NB4 (cell line): ENCODE data around the gene BCL7C.
"Not testable (repeated sequence)": the region's sequence is repeated elsewhere in the genome, so short reads cannot be mapped to it uniquely, and the experiment has no call there.

Source experiments
- DNase-seq: peaks from one replicate; pipeline ENCODE4 v3.0.0; 2010; ENCODE audit warnings: low read depth
- H3K4me3 ChIP-seq: one replicate; pipeline ENCODE4 v1.5.1; 2011; ENCODE audit warnings: mild to moderate bottlenecking, low read depth, low read length, moderate library complexity
- CTCF ChIP-seq: IDR thresholded peaks from one replicate; pipeline ENCODE4 v1.5.1; 2012; ENCODE audit warnings: low read depth, low read length
- MYC ChIP-seq: IDR thresholded peaks from 2 replicates; pipeline ENCODE4 v1.6.1; 2011; ENCODE audit warnings: low read depth, low read length
- POLR2A ChIP-seq: IDR thresholded peaks from 2 replicates; pipeline ENCODE4 v1.6.1; 2011; ENCODE audit warnings: mild to moderate bottlenecking; ENCODE audit not compliant: insufficient read length; ENCODE audit errors: extremely low read depth
- TF ChIP-seq, protein P1 (sequence below): IDR thresholded peaks from 2 replicates; pipeline ENCODE4 v1.6.1; 2011; ENCODE audit warnings: low read depth, low read length

BCL7C gene

DNA sequence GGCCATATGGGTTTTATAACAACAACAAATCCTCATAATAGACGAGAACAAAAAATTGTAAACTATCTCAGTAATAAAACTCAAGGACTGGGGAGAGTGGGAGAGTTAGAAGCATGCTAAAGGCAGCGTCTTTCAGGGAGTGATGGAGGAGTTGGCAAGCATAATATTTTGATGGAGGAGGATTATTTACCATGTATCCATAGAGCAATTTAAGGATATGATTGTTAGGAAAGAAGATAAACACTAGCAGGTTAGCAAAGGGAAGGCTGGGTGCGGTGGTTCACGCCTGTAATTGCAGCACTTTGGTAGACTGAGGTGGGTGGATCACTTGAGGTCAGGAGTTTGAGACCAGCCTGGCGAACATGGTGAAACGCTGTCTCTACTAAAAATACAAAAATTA lies 27.8 kb downstream of the BCL7C start:
- no peak overlapping the region for H3K4me3 ChIP-seq
- TF ChIP-seq MYC (no peak), POLR2A (no peak), CTCF (no peak)
- TF ChIP-seq, protein P1, sequence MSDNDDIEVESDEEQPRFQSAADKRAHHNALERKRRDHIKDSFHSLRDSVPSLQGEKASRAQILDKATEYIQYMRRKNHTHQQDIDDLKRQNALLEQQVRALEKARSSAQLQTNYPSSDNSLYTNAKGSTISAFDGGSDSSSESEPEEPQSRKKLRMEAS = no peak
- DNase-seq = no peak

- DNase-seq, H3K4me3 ChIP-seq: not testable (repeated sequence)
Observed at GRCh38 chr16:30863178-30863577, 30.7 kb downstream of the BCL7C start.

DNA sequence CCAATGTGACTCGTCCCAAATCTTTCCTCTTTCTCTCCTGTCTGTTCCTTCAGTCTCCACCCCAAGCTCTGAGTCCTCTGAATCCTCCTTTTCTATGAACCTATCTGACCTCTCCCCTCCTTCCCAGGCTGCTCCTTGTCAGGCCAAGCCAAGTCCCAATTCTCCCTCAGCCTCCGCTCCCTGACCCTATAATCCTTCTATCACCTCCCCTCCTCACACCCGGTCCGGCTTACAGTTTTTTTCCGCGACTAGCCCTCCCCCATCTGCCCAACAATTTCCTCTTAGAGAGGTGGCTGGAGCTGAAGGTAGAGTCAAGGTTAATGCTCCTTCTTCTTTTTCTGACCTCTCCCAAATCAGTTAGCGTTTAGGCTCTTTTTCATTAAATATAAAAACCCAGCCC lies 33.1 kb downstream of the BCL7C start:
- not testable (repeated sequence) for H3K4me3 ChIP-seq

GRCh38 chr16:30858829-30859423 lies 35.0 kb downstream of the BCL7C start:
- DNase-seq = no peak
- TF ChIP-seq MYC (no peak), CTCF (no peak), POLR2A (no peak)
- TF ChIP-seq, protein P1 = no peak

More for the DNA sequence above, 33.1 kb downstream of the BCL7C start:
- DNase-seq = not testable (repeated sequence)

GRCh38 chr16:30858111-30858495 lies 35.8 kb downstream of the BCL7C start:
- DNase-seq = no peak
- no peak overlapping the region for H3K4me3 ChIP-seq
- TF ChIP-seq POLR2A (no peak), MYC (no peak), CTCF (no peak)
- TF ChIP-seq, protein P1 = no peak

More at GRCh38 chr16:30858829-30859423, 35.0 kb downstream of the BCL7C start:
- no peak overlapping the region for H3K4me3 ChIP-seq

GRCh38 chr16:30853758-30854157 lies 40.1 kb downstream of the BCL7C start:
- TF ChIP-seq CTCF (no peak), POLR2A (no peak), MYC (no peak)
- TF ChIP-seq, protein P1 = no peak
- H3K4me3 ChIP-seq = no peak overlapping the region
- no peak for DNase-seq

DNA sequence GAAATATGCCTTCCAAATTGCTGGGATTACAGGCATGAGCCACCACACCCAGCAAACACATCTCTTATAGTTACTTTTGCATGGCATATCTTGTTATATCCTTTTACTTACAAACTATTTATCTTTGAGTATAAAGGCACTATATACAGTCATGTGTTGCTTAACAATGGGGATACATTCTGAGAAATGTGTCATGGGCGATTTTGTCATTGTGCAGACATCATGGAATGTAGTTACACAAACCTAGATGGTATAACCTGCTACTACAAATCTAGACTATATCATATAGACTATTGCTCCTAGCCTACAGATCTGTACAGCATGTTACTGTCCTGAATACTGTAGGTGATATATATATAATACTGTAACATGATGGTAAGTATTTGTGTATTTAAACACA lies 43.6 kb downstream of the BCL7C start:
- H3K4me3 ChIP-seq = no peak overlapping the region
- TF ChIP-seq, protein P1 = no peak
- TF ChIP-seq MYC (no peak), POLR2A (no peak), CTCF (no peak)
- no peak for DNase-seq
